GM12873 (cell line): ENCODE results near the gene KRIT1.

Experiments used
- TF ChIP-seq, protein P1 (sequence below): IDR thresholded peaks from 2 replicates; pipeline ENCODE4 v1.5.1; 2012; ENCODE audit warnings: low read depth, mild to moderate bottlenecking, moderate library complexity, low read length, control low read depth; ENCODE audit not compliant: insufficient read depth; ENCODE audit errors: missing control alignments

KRIT1 gene

DNA sequence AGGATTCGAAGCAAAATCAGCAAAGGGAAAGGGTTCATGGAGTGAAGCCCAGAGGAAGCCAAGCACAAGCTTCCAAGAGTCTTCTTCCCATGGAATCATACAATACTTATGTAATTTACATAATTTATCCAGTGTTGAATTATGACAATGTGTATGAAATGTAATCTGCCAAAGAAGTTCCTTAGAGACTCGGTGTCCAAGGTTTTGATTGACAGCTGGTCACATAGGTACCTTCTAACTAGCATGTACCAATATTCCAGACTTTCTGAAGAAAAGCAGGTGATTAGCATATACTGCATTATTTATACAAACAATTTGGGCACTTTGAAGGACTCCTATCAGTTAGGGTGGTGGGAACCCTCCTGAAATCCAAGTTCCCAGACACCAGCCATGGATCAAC, 35.3 kb upstream of the KRIT1 start:
- TF ChIP-seq, protein P1, sequence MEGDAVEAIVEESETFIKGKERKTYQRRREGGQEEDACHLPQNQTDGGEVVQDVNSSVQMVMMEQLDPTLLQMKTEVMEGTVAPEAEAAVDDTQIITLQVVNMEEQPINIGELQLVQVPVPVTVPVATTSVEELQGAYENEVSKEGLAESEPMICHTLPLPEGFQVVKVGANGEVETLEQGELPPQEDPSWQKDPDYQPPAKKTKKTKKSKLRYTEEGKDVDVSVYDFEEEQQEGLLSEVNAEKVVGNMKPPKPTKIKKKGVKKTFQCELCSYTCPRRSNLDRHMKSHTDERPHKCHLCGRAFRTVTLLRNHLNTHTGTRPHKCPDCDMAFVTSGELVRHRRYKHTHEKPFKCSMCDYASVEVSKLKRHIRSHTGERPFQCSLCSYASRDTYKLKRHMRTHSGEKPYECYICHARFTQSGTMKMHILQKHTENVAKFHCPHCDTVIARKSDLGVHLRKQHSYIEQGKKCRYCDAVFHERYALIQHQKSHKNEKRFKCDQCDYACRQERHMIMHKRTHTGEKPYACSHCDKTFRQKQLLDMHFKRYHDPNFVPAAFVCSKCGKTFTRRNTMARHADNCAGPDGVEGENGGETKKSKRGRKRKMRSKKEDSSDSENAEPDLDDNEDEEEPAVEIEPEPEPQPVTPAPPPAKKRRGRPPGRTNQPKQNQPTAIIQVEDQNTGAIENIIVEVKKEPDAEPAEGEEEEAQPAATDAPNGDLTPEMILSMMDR: no peak

- TF ChIP-seq, protein P1: no peak
Measured at GRCh38 chr7:92279396-92280031, 33.8 kb upstream of the KRIT1 start.

DNA sequence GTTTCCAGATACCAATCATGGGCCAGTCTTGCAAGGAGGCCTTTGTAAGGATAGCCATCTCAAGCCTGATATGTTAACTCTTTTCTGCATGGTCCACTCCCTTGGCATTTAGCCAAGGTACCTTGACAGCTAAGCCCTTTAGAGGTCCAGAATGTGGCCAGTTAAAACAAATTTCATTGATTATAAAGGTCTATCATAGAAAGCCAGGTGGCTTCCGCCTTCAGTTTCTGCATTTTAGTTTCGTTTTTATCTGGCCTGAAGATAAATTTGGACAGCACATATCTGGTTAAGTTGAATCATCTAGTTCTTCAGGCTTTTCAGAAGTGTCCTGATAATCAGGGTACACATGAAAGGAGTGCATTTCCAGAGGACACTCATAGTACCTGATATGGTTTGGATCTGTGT, 30.7 kb upstream of the KRIT1 start:
- TF ChIP-seq, protein P1: no peak

GRCh38 chr7:92275327-92275726, 29.6 kb upstream of the KRIT1 start:
- TF ChIP-seq, protein P1: no peak

DNA sequence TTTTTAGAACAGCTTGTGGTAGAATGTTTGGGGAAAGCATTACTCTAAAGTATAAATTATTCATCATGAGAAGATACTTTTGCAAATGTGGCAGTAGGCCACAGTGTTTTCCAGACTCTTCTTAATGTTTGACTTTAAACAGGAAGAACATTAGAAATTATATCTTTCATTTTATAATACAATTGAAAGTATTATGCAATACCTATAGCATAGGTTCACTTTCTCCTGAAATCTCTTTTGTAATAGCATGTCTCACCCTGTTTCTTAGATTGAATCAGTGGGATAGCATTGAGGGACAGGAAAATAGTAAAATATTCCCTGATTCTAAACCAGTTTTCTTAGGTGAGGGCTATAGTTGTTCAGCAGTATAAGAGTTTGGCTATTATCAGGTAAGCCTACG, 23.2 kb upstream of the KRIT1 start:
- TF ChIP-seq, protein P1: no peak

DNA sequence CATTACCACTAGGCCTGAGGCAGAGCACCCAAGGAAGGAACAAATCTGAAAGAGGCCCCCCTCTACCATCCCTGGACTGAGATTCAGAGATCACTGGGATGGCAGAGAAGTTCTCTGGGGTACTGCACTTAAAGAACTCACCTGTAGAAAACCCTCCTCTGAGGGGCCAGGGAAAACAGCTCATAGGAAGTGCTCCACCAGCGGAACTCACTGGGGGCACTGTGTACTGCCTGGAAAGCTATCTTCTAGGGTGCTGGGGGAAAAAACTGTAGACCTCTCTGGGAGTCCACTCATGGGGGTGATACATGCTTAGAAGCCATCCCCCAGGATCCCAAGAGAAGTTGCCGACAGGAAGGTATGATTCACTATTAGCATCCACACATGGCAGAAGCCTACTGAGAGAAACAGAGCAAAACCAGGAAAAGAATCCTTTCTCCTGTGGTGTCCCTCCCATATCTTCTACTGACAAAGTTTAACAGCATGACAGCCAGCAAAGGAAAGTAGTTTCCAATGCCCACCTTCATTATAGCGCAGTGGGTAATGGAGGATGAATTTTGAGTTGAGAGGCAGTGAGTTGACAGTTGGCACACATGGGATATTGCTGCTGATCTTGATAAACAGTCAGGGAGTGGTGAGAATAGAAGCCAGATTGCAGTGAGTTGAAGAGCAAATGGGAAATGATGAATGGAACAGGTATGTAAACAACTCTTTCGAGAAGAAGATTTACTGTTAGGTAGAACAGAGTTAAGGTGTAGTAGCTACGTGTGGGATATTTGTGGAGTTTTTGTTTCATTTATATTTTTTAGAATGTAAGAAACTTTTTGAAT, 20.9 kb upstream of the KRIT1 start:
- TF ChIP-seq, protein P1: no peak

GRCh38 chr7:92260248-92260781, 14.6 kb upstream of the KRIT1 start:
- TF ChIP-seq, protein P1: no peak
